Ovary (tissue), 3 donors: ENCODE data around the gene ZHX3.

Experiments used
- EP300 ChIP-seq: sonication (generic); formaldehyde crosslinking; IDR thresholded peaks from one replicate; pipeline ENCODE4 v1.6.1; 2017; ENCODE audit warnings: antibody characterized with exemption
- POLR2A ChIP-seq: fragments of 450-650 bp; IDR thresholded peaks from one replicate; pipeline ENCODE4 v1.6.1; 2017; ENCODE audit warnings: antibody characterized with exemption, mild to moderate bottlenecking, moderate library complexity
- TF ChIP-seq, protein P1 (sequence below), 3 donors: fragments of 450-650 bp in 2 of 3; fragments of 200-600 bp in 1 of 3; IDR thresholded peaks; one replicate each; pipeline versions ENCODE4 v1.5.1 to v1.8.0; 2016 to 2022; ENCODE audit warnings: antibody characterized with exemption in 3 of 3, mild to moderate bottlenecking in 1 of 3
- donor health status: DM: no; HTN: no; CAD: no.

DNA sequence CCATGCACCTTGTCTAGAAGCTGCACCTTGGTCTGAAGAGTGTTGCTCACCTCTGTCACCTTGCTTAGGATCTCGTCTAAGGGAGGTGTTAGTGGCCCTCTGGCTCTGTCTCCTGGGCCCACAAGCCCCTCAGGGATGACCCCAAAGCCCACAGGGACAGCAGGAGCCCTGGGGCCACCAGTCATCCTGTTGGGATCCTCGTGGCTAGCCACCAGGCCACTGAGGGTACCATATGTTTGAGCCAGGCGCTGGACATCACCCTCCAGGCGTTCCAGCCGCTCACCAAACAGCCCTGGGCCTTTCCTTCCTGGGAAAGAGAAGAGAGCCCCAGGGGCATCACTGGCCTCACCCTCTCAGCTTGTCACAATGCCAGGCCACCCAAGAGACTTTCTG is 45.2 kb upstream of the ZHX3 start:
- TF ChIP-seq, protein P1, sequence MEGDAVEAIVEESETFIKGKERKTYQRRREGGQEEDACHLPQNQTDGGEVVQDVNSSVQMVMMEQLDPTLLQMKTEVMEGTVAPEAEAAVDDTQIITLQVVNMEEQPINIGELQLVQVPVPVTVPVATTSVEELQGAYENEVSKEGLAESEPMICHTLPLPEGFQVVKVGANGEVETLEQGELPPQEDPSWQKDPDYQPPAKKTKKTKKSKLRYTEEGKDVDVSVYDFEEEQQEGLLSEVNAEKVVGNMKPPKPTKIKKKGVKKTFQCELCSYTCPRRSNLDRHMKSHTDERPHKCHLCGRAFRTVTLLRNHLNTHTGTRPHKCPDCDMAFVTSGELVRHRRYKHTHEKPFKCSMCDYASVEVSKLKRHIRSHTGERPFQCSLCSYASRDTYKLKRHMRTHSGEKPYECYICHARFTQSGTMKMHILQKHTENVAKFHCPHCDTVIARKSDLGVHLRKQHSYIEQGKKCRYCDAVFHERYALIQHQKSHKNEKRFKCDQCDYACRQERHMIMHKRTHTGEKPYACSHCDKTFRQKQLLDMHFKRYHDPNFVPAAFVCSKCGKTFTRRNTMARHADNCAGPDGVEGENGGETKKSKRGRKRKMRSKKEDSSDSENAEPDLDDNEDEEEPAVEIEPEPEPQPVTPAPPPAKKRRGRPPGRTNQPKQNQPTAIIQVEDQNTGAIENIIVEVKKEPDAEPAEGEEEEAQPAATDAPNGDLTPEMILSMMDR (IDR thresholded peaks at IDR 0.05): no peak
- TF ChIP-seq POLR2A: no peak
- no peak for TF ChIP-seq EP300
